Activated CD8-positive, alpha-beta memory T cell treated with anti-CD3 and anti-CD28 coated beads for 48 hours (primary cell): Measurements from ENCODE around the gene ACTR6.
"Not testable (repeated sequence)": the region's sequence is repeated elsewhere in the genome, so short reads cannot be mapped to it uniquely, and the experiment has no call there.

Experiments
- DNase-seq, 3 experiments: peaks; one replicate each; pipeline ENCODE4 v3.0.0-alpha.2; 2020; ENCODE audit warnings: low read depth in 2 of 3, low spot score in 2 of 3

ACTR6 gene

DNA sequence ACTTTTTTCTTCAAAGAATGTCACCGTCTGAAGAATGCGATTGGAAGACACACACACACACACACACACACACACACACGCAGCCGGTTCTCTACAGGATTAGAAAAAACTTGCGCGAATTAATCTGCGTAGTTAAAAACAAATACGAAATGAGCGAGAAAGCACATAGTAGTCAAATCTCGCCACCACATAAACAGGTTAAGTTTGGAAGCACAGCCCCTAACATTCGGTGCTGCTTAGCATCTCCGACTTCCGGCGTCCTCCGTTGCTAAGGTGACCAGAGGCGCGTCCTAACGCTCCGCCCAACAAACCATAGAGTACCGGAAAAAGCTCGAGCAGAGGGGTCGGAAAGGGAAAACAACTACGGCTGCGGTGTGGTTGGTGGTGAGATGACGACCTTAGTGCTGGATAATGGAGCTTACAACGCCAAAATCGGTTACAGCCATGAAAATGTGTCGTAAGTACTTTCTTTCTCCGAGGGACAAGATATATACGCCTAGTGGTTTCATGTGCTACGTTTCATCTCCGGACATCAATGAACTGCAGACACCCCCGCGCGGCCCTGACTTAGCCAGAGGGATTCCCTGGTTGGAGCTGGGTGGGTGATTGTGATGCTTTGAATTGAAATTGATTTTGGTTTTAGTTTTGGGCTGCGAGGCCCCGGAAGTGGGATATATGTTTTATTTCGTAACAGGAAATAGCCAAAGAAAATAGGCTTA, at the start of gene ACTR6:
Gene ACTR6 (plus strand): TSS at position 353 of the 719 bp plus-strand sequence. CDS start 37 bp downstream, at position 390.
- DNase-seq: peak; percentile 77 to 87 (median 85)

- no peak for DNase-seq
Measured at GRCh38 chr12:100151769-100152168, 48.8 kb upstream of the ACTR6 start.

GRCh38 chr12:100153131-100153530, 47.5 kb upstream of the ACTR6 start:
- DNase-seq: no peak

- DNase-seq: peak; percentile 47 to 74 (median 60)
Measured at GRCh38 chr12:100154474-100155247, 46.0 kb upstream of the ACTR6 start.

DNA sequence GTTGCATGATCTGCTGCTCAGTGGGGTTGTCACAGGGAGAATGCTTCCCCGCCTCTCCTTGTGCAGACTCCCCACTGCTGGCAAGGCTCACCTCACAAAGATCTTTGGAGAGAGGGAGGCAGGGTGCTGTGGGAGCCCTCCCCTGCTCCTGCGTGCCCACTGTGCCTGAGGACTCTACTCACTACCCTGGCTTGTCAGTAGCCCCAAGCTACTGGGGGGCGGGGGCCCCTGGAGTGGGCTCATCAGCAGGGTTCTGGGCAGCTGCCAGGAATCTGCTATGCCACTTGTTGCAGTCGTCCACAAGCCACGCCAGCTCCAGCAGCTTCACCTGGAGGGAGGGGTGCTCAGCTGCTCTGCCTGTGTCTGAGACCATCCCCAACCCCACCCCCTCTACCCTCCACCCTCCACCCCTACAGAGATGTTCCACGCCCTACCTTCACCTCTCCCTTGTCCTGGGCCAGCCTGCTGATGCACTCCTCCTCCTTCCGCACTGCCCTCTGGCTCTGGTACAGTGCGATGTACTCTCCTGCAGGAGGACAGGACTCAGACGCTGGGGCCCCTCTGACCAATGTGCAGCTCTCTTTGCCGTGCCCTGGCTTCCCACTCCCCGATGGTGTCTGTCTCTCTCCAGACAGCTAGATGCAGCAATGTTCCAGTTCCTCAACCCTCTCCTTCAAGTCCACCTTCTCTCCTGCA, 43.7 kb upstream of the ACTR6 start:
- DNase-seq: no peak

GRCh38 chr12:100157427-100157821, 43.2 kb upstream of the ACTR6 start:
- DNase-seq: no peak

DNA sequence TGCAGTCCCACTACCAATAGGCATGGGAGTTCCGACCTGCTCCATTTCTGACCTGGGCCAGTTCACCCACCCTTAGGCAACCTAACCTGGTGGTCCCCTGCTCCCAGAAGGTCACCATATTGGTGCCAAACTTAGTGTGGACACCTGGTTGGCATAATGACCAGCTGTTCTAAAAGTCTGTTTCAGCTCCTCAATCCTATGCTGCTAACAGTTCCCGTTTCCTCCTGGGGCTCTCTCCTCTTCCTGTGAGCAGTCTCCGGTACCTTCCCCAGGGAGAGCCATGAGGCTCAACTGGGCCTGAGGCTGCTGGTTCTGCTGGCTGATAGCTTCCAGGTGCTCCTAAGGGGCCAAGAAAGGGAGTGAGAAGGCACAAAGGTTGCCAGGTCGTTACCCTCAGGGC, 42.1 kb upstream of the ACTR6 start:
- no peak for DNase-seq

GRCh38 chr12:100159391-100160104, 41.1 kb upstream of the ACTR6 start:
- DNase-seq: no peak

DNA sequence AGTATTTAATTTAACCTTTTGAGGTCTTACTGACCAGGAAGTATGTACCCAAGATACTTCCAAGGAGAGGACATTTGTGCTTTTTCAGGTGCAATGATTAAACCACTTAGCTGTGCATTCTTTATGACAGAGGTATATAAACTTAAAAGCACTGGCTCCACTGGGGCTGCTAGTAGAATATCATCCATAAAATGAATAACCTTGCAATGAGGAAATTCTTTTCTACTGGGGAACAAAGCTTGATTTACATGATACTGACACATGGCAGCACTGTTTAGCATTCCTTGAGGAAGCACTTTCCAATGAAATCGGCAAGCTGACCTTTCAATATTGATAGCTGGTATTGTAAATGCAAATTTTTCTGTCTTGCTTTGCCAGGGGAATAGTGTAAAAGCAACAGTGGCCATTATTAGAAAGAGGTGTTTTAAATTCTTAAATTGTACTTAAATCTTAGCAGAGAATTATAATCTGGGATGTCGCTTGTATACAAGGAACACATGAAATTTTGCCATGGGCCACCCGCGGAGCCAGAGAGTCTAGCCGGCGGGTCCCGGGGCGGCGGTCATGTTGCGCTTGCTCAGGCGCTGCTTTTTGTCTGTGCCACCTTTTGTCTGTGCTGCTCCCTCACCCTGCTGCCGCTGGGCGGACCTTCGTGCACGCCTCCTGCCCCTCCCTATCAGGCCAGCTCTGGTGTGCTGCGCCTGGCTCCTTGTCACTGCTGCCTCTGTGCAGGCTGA, 37.0 kb upstream of the ACTR6 start:
- DNase-seq: peak; percentile 17 to 40 (median 29)

DNA sequence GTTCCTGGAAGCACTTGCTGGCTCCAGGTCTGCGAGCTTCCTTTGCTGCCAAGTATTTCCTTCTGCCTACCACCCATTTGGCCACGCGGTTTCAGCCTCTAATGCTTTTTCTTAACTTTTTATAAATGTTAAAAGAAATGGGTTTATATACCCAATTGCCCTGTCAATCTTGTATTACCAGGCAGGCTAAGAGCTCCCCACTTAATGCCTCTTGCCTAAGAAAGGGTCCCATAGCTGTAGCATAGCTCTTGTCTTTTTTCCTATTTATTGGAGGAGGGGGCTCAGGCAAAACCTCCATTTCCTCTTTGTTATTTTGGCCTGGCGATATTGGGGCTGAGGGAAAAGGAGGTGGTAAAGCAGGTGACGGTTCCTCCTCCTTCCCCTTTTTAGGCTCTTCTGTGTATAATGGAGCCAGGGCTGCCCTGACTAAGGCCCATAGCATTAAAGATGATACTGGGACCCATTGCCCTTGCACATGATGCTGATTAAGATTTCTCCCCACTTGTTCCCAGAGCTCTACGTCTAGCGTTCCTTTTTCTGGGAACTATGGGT, 36.4 kb upstream of the ACTR6 start:
- no peak for DNase-seq

- DNase-seq: no peak
Measured at GRCh38 chr12:100165356-100165755, 35.3 kb upstream of the ACTR6 start.

DNA sequence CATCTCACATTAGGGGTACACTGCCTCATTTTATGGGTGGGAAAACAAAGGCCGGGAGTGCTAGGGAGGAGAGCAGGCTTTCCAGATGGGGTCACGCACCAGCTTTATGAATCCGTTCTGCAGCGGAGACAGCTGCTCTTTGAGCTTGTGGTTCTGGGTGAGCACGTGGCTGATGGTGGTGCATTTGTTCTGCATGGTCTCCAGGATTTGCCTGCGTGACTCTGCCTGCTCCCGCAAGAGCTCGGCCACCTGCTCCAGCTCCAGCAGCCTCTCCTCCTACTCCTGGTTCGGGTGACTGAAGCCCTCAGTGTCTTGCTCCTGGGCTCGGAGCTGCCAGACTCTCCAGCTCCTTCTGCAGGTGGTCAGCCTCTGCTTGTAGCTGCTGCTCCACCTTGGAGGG, 34.4 kb upstream of the ACTR6 start:
- no peak for DNase-seq

- no peak for DNase-seq
Measured at GRCh38 chr12:100168562-100168961, 32.1 kb upstream of the ACTR6 start.

DNA sequence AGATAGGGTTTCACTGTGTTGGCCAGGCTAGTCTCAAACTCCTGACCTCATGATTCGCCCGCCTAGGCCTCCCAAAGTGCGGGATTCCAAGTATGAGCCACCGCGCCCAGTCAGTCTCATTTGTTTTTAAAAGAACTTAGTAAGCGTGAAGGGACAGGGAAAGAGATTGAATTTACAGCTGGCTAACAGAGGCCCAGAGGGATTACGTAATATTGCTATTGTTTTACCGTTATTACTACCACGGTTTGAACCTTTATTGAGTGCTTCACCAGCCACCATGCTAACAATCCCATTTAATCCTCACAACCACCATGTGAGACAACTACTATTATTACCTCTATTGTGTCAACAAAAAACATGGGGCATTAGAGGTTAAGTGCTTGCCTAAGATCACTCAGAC, 31.3 kb upstream of the ACTR6 start:
- no peak for DNase-seq

GRCh38 chr12:100170313-100170858, 30.2 kb upstream of the ACTR6 start:
- no peak for DNase-seq

DNA sequence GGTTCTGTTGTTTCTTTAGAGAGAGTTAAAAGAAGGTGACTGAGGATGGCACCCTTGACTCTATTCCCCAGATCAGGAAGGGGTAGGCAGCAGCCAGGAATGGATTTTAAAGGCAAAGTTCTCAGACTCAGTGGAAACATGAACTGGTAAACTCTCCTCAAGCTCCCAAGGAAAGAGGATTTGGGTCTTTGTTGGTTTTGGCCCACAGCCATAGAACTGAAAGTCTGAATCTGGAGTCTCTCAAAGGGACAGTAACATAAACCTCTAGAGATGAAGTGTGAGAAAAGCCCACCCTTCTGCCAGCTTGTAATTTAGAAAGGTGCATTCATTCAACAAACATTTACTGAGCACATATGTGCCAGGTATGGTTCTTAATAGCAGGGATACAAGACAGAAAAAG, 29.4 kb upstream of the ACTR6 start:
- DNase-seq: no peak

- DNase-seq: no peak
Measured at GRCh38 chr12:100173111-100173510, 27.5 kb upstream of the ACTR6 start.

DNA sequence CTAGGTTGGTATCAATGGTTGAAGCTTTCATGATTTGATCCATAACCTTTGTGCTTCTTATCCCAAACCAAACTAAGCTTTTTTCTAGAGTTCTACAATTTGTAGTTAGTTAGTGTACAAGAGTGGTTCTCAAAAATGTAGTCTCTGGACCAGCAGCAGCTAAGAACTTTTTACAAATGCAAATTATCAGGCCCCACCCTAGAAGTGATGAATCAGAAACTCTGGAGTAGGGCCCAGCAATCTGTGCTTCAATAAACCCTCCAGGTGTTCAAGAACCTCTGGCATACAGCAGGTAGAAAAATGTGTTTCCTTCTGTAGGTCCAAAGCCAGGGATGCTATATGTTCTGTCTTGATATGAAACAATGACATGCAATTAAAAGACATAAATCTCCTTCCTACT, 26.1 kb upstream of the ACTR6 start:
- DNase-seq: no peak

DNA sequence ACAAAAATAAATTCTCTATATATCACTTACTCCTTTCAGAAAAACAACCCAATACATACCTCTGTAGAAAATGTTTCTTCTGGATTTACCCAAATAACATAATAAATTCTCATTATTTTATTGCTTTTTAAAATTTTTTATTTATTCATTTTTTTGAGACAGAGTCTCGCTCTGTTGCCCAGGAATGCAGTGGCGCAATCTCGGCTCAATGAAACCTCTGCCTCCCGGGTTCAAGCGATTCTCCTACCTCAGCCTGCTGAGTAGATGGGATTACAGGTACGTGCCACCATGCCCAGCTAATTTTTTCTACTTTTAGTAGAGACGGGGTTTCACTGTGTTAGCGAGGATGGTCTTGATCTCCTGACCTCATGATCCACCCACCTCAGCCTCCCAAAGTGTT, 24.1 kb upstream of the ACTR6 start:
- not testable (repeated sequence) for DNase-seq

- DNase-seq: no peak
Measured at GRCh38 chr12:100179252-100179651, 21.4 kb upstream of the ACTR6 start.
